ENCODE results near the gene TCF4. TPM values are rescaled to one million over a fixed set of nuclear protein-coding genes. Genes with fewer than 3 reads are reported as not detected.

TCF4 gene
- total RNA-seq, 1 donor from 2014 or later = 7.2 TPM

- DNase-seq (ENCODE audit: low read depth) = no peak
- no peak overlapping the region for H3K4me3 ChIP-seq (ENCODE audit: low read depth, low read length)
- TF ChIP-seq CTCF (conservative IDR thresholded peaks at IDR 0.05; ENCODE audit: low read depth, low read length) = no peak
These were observed 218.6 kb downstream of the TCF4 start for GRCh38 chr18:55369346-55369745.

- DNase-seq (ENCODE audit: low read depth) = no peak
- no peak for TF ChIP-seq CTCF (conservative IDR thresholded peaks at IDR 0.05; ENCODE audit: low read depth, low read length)
- H3K4me3 ChIP-seq (ENCODE audit: low read depth, low read length) = no peak overlapping the region
These were observed 222.7 kb downstream of the TCF4 start for GRCh38 chr18:55365342-55365741.

GRCh38 chr18:55362303-55362702, 225.7 kb downstream of the TCF4 start:
- no peak for DNase-seq (ENCODE audit: low read depth)
- TF ChIP-seq CTCF (conservative IDR thresholded peaks at IDR 0.05; ENCODE audit: low read depth, low read length) = no peak
- no peak overlapping the region for H3K4me3 ChIP-seq (ENCODE audit: low read depth, low read length)

GRCh38 chr18:55361492-55362250, 226.3 kb downstream of the TCF4 start:
- DNase-seq (ENCODE audit: low read depth) = no peak
- H3K4me3 ChIP-seq (ENCODE audit: low read depth, low read length) = no peak overlapping the region
- no peak for TF ChIP-seq CTCF (conservative IDR thresholded peaks at IDR 0.05; ENCODE audit: low read depth, low read length)

GRCh38 chr18:55360061-55360460, 227.9 kb downstream of the TCF4 start:
- no peak for DNase-seq (ENCODE audit: low read depth)
- TF ChIP-seq CTCF (conservative IDR thresholded peaks at IDR 0.05; ENCODE audit: low read depth, low read length) = no peak
- no peak overlapping the region for H3K4me3 ChIP-seq (ENCODE audit: low read depth, low read length)

- no peak for TF ChIP-seq CTCF (conservative IDR thresholded peaks at IDR 0.05; ENCODE audit: low read depth, low read length)
- H3K4me3 ChIP-seq (ENCODE audit: low read depth, low read length) = no peak overlapping the region
- DNase-seq (ENCODE audit: low read depth) = no peak
These were observed 231.2 kb downstream of the TCF4 start for GRCh38 chr18:55356815-55357214.

GRCh38 chr18:55355223-55355622, 232.8 kb downstream of the TCF4 start:
- TF ChIP-seq CTCF (conservative IDR thresholded peaks at IDR 0.05; ENCODE audit: low read depth, low read length) = no peak
- no peak for DNase-seq (ENCODE audit: low read depth)
- H3K4me3 ChIP-seq (ENCODE audit: low read depth, low read length) = no peak overlapping the region

Measured in epithelial cell of proximal tubule (primary cell).